Coronary artery (tissue), 2 donors: ENCODE data around the gene GSTO1.
"Not testable (repeated sequence)": the region's sequence is repeated elsewhere in the genome, so short reads cannot be mapped to it uniquely, and the experiment has no call there.

Experiments used
- DNase-seq: peaks from one replicate; pipeline ENCODE4 v3.0.0-alpha.2; 2017; ENCODE audit warnings: low spot score
- H3K27ac ChIP-seq, 2 donors: fragments of 200-600 bp; sonication (generic); one replicate each; pipeline ENCODE4 v1.5.1; 2016 to 2019
- H3K4me3 ChIP-seq: fragments of 200-600 bp; sonication (generic); 2 replicates; pipeline ENCODE4 v1.5.1; 2016; ENCODE audit warnings: mild to moderate bottlenecking, moderate library complexity
- CTCF ChIP-seq: fragments of 200-600 bp; sonication (generic); IDR thresholded peaks from one replicate; pipeline ENCODE4 v1.5.1; 2019; ENCODE audit warnings: antibody characterized with exemption

The GSTO1 gene

GRCh38 chr10:104242545-104242944, 12.1 kb upstream of the GSTO1 start:
- H3K4me3 ChIP-seq, result no peak overlapping the region
- DNase-seq, result no peak
- H3K27ac ChIP-seq, result no peak overlapping the region
- TF ChIP-seq CTCF, result no peak

- not testable (repeated sequence) for DNase-seq, H3K4me3 ChIP-seq, H3K27ac ChIP-seq
These were observed 11.7 kb upstream of the GSTO1 start for GRCh38 chr10:104243009-104243408.

GRCh38 chr10:104243512-104243911, 11.2 kb upstream of the GSTO1 start:
- no peak for DNase-seq
- TF ChIP-seq CTCF, result no peak
- Histone ChIP-seq H3K27ac (no peak overlapping the region), H3K4me3 (no peak overlapping the region)

GRCh38 chr10:104245066-104245632, 9.5 kb upstream of the GSTO1 start:
- DNase-seq, result no peak
- no peak for TF ChIP-seq CTCF
- Histone ChIP-seq H3K27ac (no peak overlapping the region), H3K4me3 (no peak overlapping the region)

GRCh38 chr10:104246976-104247375, 7.7 kb upstream of the GSTO1 start:
- TF ChIP-seq CTCF, result no peak
- Histone ChIP-seq H3K4me3 (no peak overlapping the region), H3K27ac (peak overlapping the region in 1 of 2 donors; percentile 56)
- DNase-seq, result no peak

GRCh38 chr10:104247513-104248146, 7.1 kb upstream of the GSTO1 start:
- no peak for TF ChIP-seq CTCF
- H3K27ac ChIP-seq, result no peak overlapping the region
- no peak overlapping the region for H3K4me3 ChIP-seq
- no peak for DNase-seq

GRCh38 chr10:104248931-104249330, 5.8 kb upstream of the GSTO1 start:
- not testable (repeated sequence) for DNase-seq, H3K27ac ChIP-seq, H3K4me3 ChIP-seq

- no peak for TF ChIP-seq CTCF
- no peak for DNase-seq
- Histone ChIP-seq H3K27ac (no peak overlapping the region), H3K4me3 (no peak overlapping the region)
These were observed 4.3 kb upstream of the GSTO1 start for GRCh38 chr10:104250371-104250770.
